ENCODE results near the gene GOLGA8R. TPM values are rescaled to one million over a fixed set of nuclear protein-coding genes. Genes with fewer than 3 reads are reported as not detected.
"Not testable (repeated sequence)": the region's sequence is repeated elsewhere in the genome, so short reads cannot be mapped to it uniquely, and the experiment has no call there.

GOLGA8R gene
- total RNA-seq (2014; rRNA removed; shearing (Covaris generic)) = 0.28 and 0.69 TPM in 2 replicates

- not testable (repeated sequence) for H3K4me1 ChIP-seq; H3K27ac ChIP-seq; DNase-seq; H3K27me3 ChIP-seq; H3K4me3 ChIP-seq; H3K9me3 ChIP-seq (replicated peaks); H3K36me3 ChIP-seq
These were observed at the start of gene GOLGA8R for GRCh38 chr15:30414160-30414559. Gene GOLGA8R (minus strand): TSS chr15:30414260. CDS start chr15:30414162, 98 bp downstream.

- not testable (repeated sequence) for H3K27me3 ChIP-seq; H3K9me3 ChIP-seq (replicated peaks); H3K4me3 ChIP-seq; H3K36me3 ChIP-seq; H3K4me1 ChIP-seq; H3K27ac ChIP-seq; DNase-seq
These were observed 49.8 kb upstream of the GOLGA8R start for GRCh38 chr15:30463849-30464248.

GRCh38 chr15:30462176-30462575 is 48.1 kb upstream of the GOLGA8R start:
- not testable (repeated sequence) for H3K9me3 ChIP-seq (replicated peaks); DNase-seq; H3K4me3 ChIP-seq; H3K27ac ChIP-seq; H3K27me3 ChIP-seq; H3K36me3 ChIP-seq; H3K4me1 ChIP-seq

GRCh38 chr15:30452702-30453101 is 38.6 kb upstream of the GOLGA8R start:
- not testable (repeated sequence) for H3K27ac ChIP-seq; H3K27me3 ChIP-seq; H3K9me3 ChIP-seq (replicated peaks); DNase-seq; H3K4me3 ChIP-seq; H3K36me3 ChIP-seq; H3K4me1 ChIP-seq

GRCh38 chr15:30438348-30438747 is 24.3 kb upstream of the GOLGA8R start:
- H3K36me3 ChIP-seq; H3K4me3 ChIP-seq; H3K9me3 ChIP-seq (replicated peaks); H3K27ac ChIP-seq; H3K4me1 ChIP-seq; H3K27me3 ChIP-seq; DNase-seq: not testable (repeated sequence)

GRCh38 chr15:30435878-30436277 is 21.8 kb upstream of the GOLGA8R start:
- H3K4me1 ChIP-seq; H3K27ac ChIP-seq; H3K27me3 ChIP-seq; DNase-seq; H3K36me3 ChIP-seq; H3K9me3 ChIP-seq (replicated peaks); H3K4me3 ChIP-seq: not testable (repeated sequence)

- not testable (repeated sequence) for H3K36me3 ChIP-seq; H3K4me3 ChIP-seq; H3K9me3 ChIP-seq (replicated peaks); H3K4me1 ChIP-seq; H3K27ac ChIP-seq; H3K27me3 ChIP-seq
- peak in 1 of 2 experiments; percentile 0 for DNase-seq
These were observed 6.7 kb upstream of the GOLGA8R start for GRCh38 chr15:30420723-30421122.

GRCh38 chr15:30407636-30408035 is 6.4 kb downstream of the GOLGA8R start:
- not testable (repeated sequence) for H3K27ac ChIP-seq; H3K9me3 ChIP-seq (replicated peaks); H3K27me3 ChIP-seq; DNase-seq; H3K4me3 ChIP-seq; H3K36me3 ChIP-seq; H3K4me1 ChIP-seq

- not testable (repeated sequence) for H3K4me1 ChIP-seq; H3K36me3 ChIP-seq; H3K27me3 ChIP-seq; H3K27ac ChIP-seq; H3K4me3 ChIP-seq; H3K9me3 ChIP-seq (replicated peaks)
- peak in 1 of 2 experiments; percentile 58 for DNase-seq
These were observed 15.1 kb downstream of the GOLGA8R start for GRCh38 chr15:30398988-30399387.

GRCh38 chr15:30393664-30393991 is 20.4 kb downstream of the GOLGA8R start:
- H3K27ac ChIP-seq; H3K4me1 ChIP-seq; DNase-seq; H3K27me3 ChIP-seq; H3K36me3 ChIP-seq; H3K4me3 ChIP-seq; H3K9me3 ChIP-seq (replicated peaks): not testable (repeated sequence)

GRCh38 chr15:30392766-30393663 is 21.0 kb downstream of the GOLGA8R start, which contains the start of gene CHRFAM7A:
Gene CHRFAM7A (minus strand): TSS chr15:30393540. CDS start chr15:30383351, 10,189 bp downstream.
- H3K27me3 ChIP-seq; H3K9me3 ChIP-seq (replicated peaks); H3K4me3 ChIP-seq; DNase-seq; H3K27ac ChIP-seq; H3K36me3 ChIP-seq; H3K4me1 ChIP-seq: not testable (repeated sequence)

- H3K9me3 ChIP-seq (replicated peaks); H3K4me3 ChIP-seq; H3K27me3 ChIP-seq; DNase-seq; H3K27ac ChIP-seq; H3K4me1 ChIP-seq; H3K36me3 ChIP-seq: not testable (repeated sequence)
These were observed 27.7 kb downstream of the GOLGA8R start for GRCh38 chr15:30386318-30386887.

GRCh38 chr15:30377082-30377413 is 37.0 kb downstream of the GOLGA8R start:
- not testable (repeated sequence) for H3K9me3 ChIP-seq (replicated peaks); H3K4me1 ChIP-seq; H3K27ac ChIP-seq; DNase-seq; H3K4me3 ChIP-seq; H3K36me3 ChIP-seq; H3K27me3 ChIP-seq

GRCh38 chr15:30376375-30377081 is 37.5 kb downstream of the GOLGA8R start:
- not testable (repeated sequence) for H3K36me3 ChIP-seq; DNase-seq; H3K4me1 ChIP-seq; H3K4me3 ChIP-seq; H3K9me3 ChIP-seq (replicated peaks); H3K27me3 ChIP-seq; H3K27ac ChIP-seq

GRCh38 chr15:30375872-30376271 is 38.2 kb downstream of the GOLGA8R start:
- DNase-seq; H3K4me3 ChIP-seq; H3K9me3 ChIP-seq (replicated peaks); H3K4me1 ChIP-seq; H3K36me3 ChIP-seq; H3K27ac ChIP-seq; H3K27me3 ChIP-seq: not testable (repeated sequence)

Measured in SJCRH30 (cell line).